ENCODE measurements around the gene FGD2. TPM values are rescaled to one million over a fixed set of nuclear protein-coding genes. Genes with fewer than 3 reads are reported as not detected.

FGD2 gene
- total RNA-seq, 1 donor, result under 0.01 TPM

- Histone ChIP-seq H3K4me2 (ENCODE audit: insufficient read depth, low read length) (peak overlapping the region; percentile 97), H3K4me1 (ENCODE audit: insufficient read depth, low read length) (peaks cover 30% of the 10 kb centered on the region), H3K27ac (ENCODE audit: low read depth, low read length) (peak overlapping the region; percentile 89), H3K79me2 (ENCODE audit: insufficient read depth, low read length) (peaks cover 70% of the 10 kb centered on the region), H3K9me3 (ENCODE audit: low read depth, low read length) (no peaks in the 10 kb centered on the region), H3K36me3 (ENCODE audit: insufficient read depth, low read length) (no peaks in the 10 kb centered on the region), H3K27me3 (ENCODE audit: insufficient read depth, low read length) (no peaks in the 10 kb centered on the region), H4K20me1 (ENCODE audit: insufficient read depth, low read length) (peaks cover 48% of the 10 kb centered on the region), H2AFZ (ENCODE audit: low read length) (peak overlapping the region; percentile 31), H3K4me3 (ENCODE audit: insufficient read depth, low read length) (peak overlapping the region; percentile 99)
- peak; percentile 92 for DNase-seq (ENCODE audit: insufficient read length, low spot score, missing footprints)
- TF ChIP-seq, protein P1, sequence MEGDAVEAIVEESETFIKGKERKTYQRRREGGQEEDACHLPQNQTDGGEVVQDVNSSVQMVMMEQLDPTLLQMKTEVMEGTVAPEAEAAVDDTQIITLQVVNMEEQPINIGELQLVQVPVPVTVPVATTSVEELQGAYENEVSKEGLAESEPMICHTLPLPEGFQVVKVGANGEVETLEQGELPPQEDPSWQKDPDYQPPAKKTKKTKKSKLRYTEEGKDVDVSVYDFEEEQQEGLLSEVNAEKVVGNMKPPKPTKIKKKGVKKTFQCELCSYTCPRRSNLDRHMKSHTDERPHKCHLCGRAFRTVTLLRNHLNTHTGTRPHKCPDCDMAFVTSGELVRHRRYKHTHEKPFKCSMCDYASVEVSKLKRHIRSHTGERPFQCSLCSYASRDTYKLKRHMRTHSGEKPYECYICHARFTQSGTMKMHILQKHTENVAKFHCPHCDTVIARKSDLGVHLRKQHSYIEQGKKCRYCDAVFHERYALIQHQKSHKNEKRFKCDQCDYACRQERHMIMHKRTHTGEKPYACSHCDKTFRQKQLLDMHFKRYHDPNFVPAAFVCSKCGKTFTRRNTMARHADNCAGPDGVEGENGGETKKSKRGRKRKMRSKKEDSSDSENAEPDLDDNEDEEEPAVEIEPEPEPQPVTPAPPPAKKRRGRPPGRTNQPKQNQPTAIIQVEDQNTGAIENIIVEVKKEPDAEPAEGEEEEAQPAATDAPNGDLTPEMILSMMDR (IDR thresholded peaks at IDR 0.05; ENCODE audit: extremely low read depth, low read depth, low read length), result no peak
Observed at GRCh38 chr6:36984581-36985416, 20.7 kb upstream of the FGD2 start.

DNA sequence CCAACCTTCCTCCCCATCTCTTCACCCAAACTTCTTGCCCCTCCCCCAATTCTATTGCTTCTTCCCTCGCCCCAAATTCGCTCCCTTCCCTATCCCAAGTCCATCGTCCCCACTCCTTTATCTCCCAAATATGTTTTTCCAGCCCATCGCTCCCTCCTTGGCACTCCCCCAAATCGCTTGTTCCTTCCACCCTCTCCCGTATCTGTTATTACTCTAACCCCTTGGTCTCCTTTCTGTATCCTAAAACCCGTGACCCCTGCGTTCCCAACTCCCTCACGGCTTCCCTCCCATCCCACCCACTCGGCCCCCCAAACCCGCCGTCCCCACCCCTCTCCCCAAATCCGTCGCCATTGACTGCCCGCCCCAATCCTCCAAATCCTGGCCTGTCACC, 20.0 kb upstream of the FGD2 start:
- Histone ChIP-seq H3K79me2 (ENCODE audit: insufficient read depth, low read length) (peaks cover 63% of the 10 kb centered on the region), H3K27ac (ENCODE audit: low read depth, low read length) (peak overlapping the region; percentile 89), H2AFZ (ENCODE audit: low read length) (no peak overlapping the region), H3K4me2 (ENCODE audit: insufficient read depth, low read length) (peak overlapping the region; percentile 97), H4K20me1 (ENCODE audit: insufficient read depth, low read length) (peaks cover 42% of the 10 kb centered on the region), H3K27me3 (ENCODE audit: insufficient read depth, low read length) (no peaks in the 10 kb centered on the region), H3K4me1 (ENCODE audit: insufficient read depth, low read length) (peaks cover 30% of the 10 kb centered on the region), H3K36me3 (ENCODE audit: insufficient read depth, low read length) (no peaks in the 10 kb centered on the region), H3K4me3 (ENCODE audit: insufficient read depth, low read length) (peak overlapping the region; percentile 99), H3K9me3 (ENCODE audit: low read depth, low read length) (no peaks in the 10 kb centered on the region)
- DNase-seq (ENCODE audit: insufficient read length, low spot score, missing footprints), result no peak
- TF ChIP-seq, protein P1 (IDR thresholded peaks at IDR 0.05; ENCODE audit: extremely low read depth, low read depth, low read length), result no peak

DNA sequence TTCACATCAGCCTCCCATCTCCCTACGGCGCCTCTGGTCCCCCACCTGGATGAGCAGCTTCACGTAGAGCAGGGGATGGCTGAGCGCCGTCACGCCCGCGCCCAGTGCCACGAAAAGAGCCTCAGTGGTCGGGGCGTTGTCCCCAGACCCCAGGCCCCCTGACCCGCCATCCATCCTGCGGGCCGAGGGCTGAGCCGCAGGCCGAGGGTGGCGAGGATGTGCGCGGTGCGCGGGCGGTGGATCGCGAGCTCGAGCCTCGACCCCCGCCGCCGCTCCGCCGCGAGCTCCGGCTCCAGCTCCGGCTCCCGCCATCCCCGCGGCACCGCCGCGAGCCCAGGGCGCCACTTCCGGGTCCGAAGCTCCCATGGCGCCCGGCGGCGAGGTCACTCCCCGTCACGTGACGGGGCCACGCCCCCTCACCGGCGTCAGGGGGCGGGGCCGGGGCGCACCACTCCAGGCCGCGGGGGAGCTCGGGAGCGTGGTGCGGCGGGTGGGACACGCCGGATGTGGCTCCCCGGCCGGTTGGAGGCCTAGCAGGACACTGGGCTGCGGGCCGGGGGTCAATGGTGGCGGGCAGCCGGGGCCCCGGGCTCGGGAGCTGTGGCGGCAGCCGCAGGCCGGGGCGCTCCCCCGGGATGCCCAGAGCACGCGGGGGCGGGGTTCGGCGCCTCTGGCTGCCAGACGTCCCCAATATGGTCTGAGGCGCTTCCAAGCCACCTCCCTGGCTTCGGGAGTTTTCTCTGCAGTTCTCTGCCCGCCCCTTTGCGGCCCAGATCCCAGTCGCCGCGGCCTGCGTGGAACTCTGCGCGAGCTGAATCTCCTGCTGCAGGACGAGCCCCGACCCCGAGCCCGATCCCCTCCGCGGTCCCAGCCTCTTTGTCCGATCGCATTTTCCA, 19.4 kb upstream of the FGD2 start, which contains the start of gene MTCH1:
Gene MTCH1, minus strand, starts transcription at position 389 of the 896 bp plus-strand sequence. Its CDS starts 23 bp downstream, at position 366.
- Histone ChIP-seq H3K79me2 (ENCODE audit: insufficient read depth, low read length) (peaks cover 57% of the 10 kb centered on the region), H2AFZ (ENCODE audit: low read length) (peak within 1 kb of the TSS; percentile 82), H3K9me3 (ENCODE audit: low read depth, low read length) (no peaks in the 10 kb centered on the region), H3K4me3 (ENCODE audit: insufficient read depth, low read length) (peak within 1 kb of the TSS; percentile 99), H3K36me3 (ENCODE audit: insufficient read depth, low read length) (no peaks in the 10 kb centered on the region), H3K27me3 (ENCODE audit: insufficient read depth, low read length) (no peaks in the 10 kb centered on the region), H3K27ac (ENCODE audit: low read depth, low read length) (peak within 1 kb of the TSS; percentile 89), H3K4me1 (ENCODE audit: insufficient read depth, low read length) (peaks cover 30% of the 10 kb centered on the region), H3K4me2 (ENCODE audit: insufficient read depth, low read length) (peak within 1 kb of the TSS; percentile 97), H4K20me1 (ENCODE audit: insufficient read depth, low read length) (peaks cover 36% of the 10 kb centered on the region)
- DNase-seq (ENCODE audit: insufficient read length, low spot score, missing footprints), result peak; percentile 99
- TF ChIP-seq, protein P1 (IDR thresholded peaks at IDR 0.05; ENCODE audit: extremely low read depth, low read depth, low read length), result no peak
